IMR-90 (cell line): Measurements from ENCODE around the gene PAX5. TPM values are rescaled to one million over a fixed set of nuclear protein-coding genes. Genes with fewer than 3 reads are reported as not detected.

Experiments used
- ATAC-seq: fragments of 200-7000 bp; cut with Tn5 transposase; 2 replicates; pipeline ENCODE4 v1.9.1; 2020; ENCODE audit warnings: low read depth, mild to moderate bottlenecking, moderate library complexity
- BruUV-seq: library from RNA; stranded (reverse); fragments of 400-500 nt; replicated peaks from 2 replicates; lab custom pipeline; 2021; lab: Mats Ljungman, UMichigan
- CTCF ChIA-PET: fragments of 300-600 bp; formaldehyde crosslinking; extraction: SDS; loops from one replicate; lab custom pipeline; 2021; ENCODE audit warnings: antibody characterized with exemption; lab: Yijun Ruan, JAX
- POLR2A ChIA-PET: fragments of 300-600 bp; sonication (Branson Sonifier 250); formaldehyde crosslinking; loops from one replicate; lab custom pipeline; 2022; ENCODE audit warnings: antibody characterized with exemption; ENCODE audit not compliant: unreplicated experiment; lab: Charles Lee
- DNase-seq: peaks from one replicate; pipeline ENCODE4 v3.0.0; 2013
- H2AFZ ChIP-seq: replicated peaks from 2 replicates; pipeline ENCODE3; 2013; ENCODE audit warnings: low read length, mild to moderate bottlenecking; ENCODE audit not compliant: poor library complexity
- H2AK5ac ChIP-seq: 2 replicates; pipeline ENCODE4 v1.6.1; 2013; ENCODE audit warnings: low read depth, low read length, inconsistent platforms
- H2AK9ac ChIP-seq: replicated peaks from 2 replicates; pipeline ENCODE3; 2013; ENCODE audit warnings: mild to moderate bottlenecking, low read depth, low read length, moderate library complexity; ENCODE audit not compliant: poor library complexity
- H2BK120ac ChIP-seq: 2 replicates; pipeline ENCODE4 v1.6.1; 2013; ENCODE audit warnings: low read depth, low read length, inconsistent platforms
- H2BK15ac ChIP-seq: 3 replicates; pipeline ENCODE4 v1.6.1; 2013; ENCODE audit warnings: low read depth, low read length, inconsistent platforms
- H2BK20ac ChIP-seq: 2 replicates; pipeline ENCODE4 v1.6.1; 2013; ENCODE audit warnings: low read depth, mild to moderate bottlenecking, inconsistent platforms, low read length, moderate library complexity
- H2BK5ac ChIP-seq: 2 replicates; pipeline ENCODE4 v1.6.1; 2013; ENCODE audit warnings: mild to moderate bottlenecking, low read depth, low read length, inconsistent platforms; ENCODE audit not compliant: poor library complexity, severe bottlenecking
- H3K14ac ChIP-seq: replicated peaks from 2 replicates; pipeline ENCODE4 v1.6.1; 2013; ENCODE audit warnings: low read depth, low read length, inconsistent platforms
- H3K18ac ChIP-seq: 2 replicates; pipeline ENCODE4 v1.6.1; 2013; ENCODE audit warnings: low read depth, low read length, control low read depth
- H3K23ac ChIP-seq: 2 replicates; pipeline ENCODE4 v1.6.1; 2013; ENCODE audit warnings: low read depth, low read length, inconsistent platforms
- H3K27ac ChIP-seq: 2 replicates; pipeline ENCODE4 v1.5.1; 2013; ENCODE audit warnings: mild to moderate bottlenecking, control low read depth, low read length; ENCODE audit not compliant: insufficient read depth
- H3K27me3 ChIP-seq: 2 replicates; pipeline ENCODE4 v1.6.1; 2013; ENCODE audit warnings: low read length; ENCODE audit not compliant: control insufficient read depth, insufficient read depth
- H3K36me3 ChIP-seq: 2 replicates; pipeline ENCODE4 v1.6.1; 2013; ENCODE audit warnings: low read length, mixed read lengths; ENCODE audit not compliant: control insufficient read depth, insufficient read depth
- H3K4ac ChIP-seq: 2 replicates; pipeline ENCODE4 v1.6.1; 2013; ENCODE audit warnings: low read depth, low read length, inconsistent platforms
- H3K4me1 ChIP-seq: 2 replicates; pipeline ENCODE4 v1.6.1; 2013; ENCODE audit warnings: low read length, mixed read lengths; ENCODE audit not compliant: control insufficient read depth, insufficient read depth
- H3K4me2 ChIP-seq: 2 replicates; pipeline ENCODE4 v1.6.1; 2013; ENCODE audit warnings: low read depth, mild to moderate bottlenecking, control low read depth, low read length, moderate library complexity
- H3K4me3 ChIP-seq: 2 replicates; pipeline ENCODE4 v1.5.1; 2013; ENCODE audit warnings: low read depth, mild to moderate bottlenecking, control low read depth, low read length, moderate library complexity; ENCODE audit not compliant: insufficient read depth
- H3K56ac ChIP-seq: 2 replicates; pipeline ENCODE4 v1.6.1; 2013; ENCODE audit warnings: low read length, inconsistent platforms; ENCODE audit not compliant: insufficient read depth; ENCODE audit errors: extremely low read depth
- H3K79me1 ChIP-seq, 2 experiments: 2 replicates each; pipeline ENCODE4 v1.6.1; 2013; ENCODE audit warnings: low read length in 2 of 2, inconsistent platforms in 1 of 2, low read depth in 1 of 2
- H3K9ac ChIP-seq: 2 replicates; pipeline ENCODE4 v1.6.1; 2013; ENCODE audit warnings: low read depth, low read length, control low read depth
- H3K9me1 ChIP-seq: 2 replicates; pipeline ENCODE4 v1.6.1; 2013; ENCODE audit warnings: low read length, inconsistent platforms; ENCODE audit not compliant: insufficient read depth
- H3K9me3 ChIP-seq: 2 replicates; pipeline ENCODE4 v1.6.1; 2013; ENCODE audit warnings: low read length; ENCODE audit not compliant: control insufficient read depth, insufficient read depth
- H4K20me1 ChIP-seq: 2 replicates; pipeline ENCODE4 v1.6.1; 2013; ENCODE audit warnings: low read length, inconsistent platforms; ENCODE audit not compliant: insufficient read depth
- H4K5ac ChIP-seq: 2 replicates; pipeline ENCODE4 v1.6.1; 2013; ENCODE audit warnings: mild to moderate bottlenecking, low read depth, low read length, control low read depth
- H4K8ac ChIP-seq, 2 experiments: 2 replicates each; pipeline ENCODE4 v1.6.1; 2013; ENCODE audit warnings: low read depth in 2 of 2, low read length in 2 of 2, control low read depth in 1 of 2, inconsistent platforms in 1 of 2
- H4K91ac ChIP-seq: 2 replicates; pipeline ENCODE4 v1.6.1; 2013; ENCODE audit warnings: low read depth, low read length, inconsistent platforms; ENCODE audit not compliant: insufficient read depth
- BHLHE40 ChIP-seq: fragments of 150-350 bp; IDR thresholded peaks from 2 replicates; pipeline ENCODE4 v1.6.1; 2016; ENCODE audit warnings: mild to moderate bottlenecking, low read depth, low read length
- CHD1 ChIP-seq: IDR thresholded peaks from 2 replicates; pipeline ENCODE4 v1.6.1; 2012; ENCODE audit warnings: low read depth, low read length, improper control_type of control experiment
- CTCF ChIP-seq: conservative IDR thresholded peaks from 2 replicates; pipeline ENCODE4 v1.5.1; 2012; ENCODE audit warnings: mild to moderate bottlenecking, low read depth, low read length, improper control_type of control experiment
- ELK1 ChIP-seq: fragments of 150-350 bp; IDR thresholded peaks from 2 replicates; pipeline ENCODE4 v1.6.1; 2016; ENCODE audit warnings: low read depth, mild to moderate bottlenecking, low read length, moderate library complexity, borderline replicate concordance
- FOS ChIP-seq: fragments of 150-350 bp; IDR thresholded peaks from 2 replicates; pipeline ENCODE4 v1.6.1; 2016; ENCODE audit warnings: low read depth, low read length
- MAFK ChIP-seq: IDR thresholded peaks from 2 replicates; pipeline ENCODE4 v1.6.1; 2012; ENCODE audit warnings: low read depth, low read length, improper control_type of control experiment
- MAZ ChIP-seq: IDR thresholded peaks from 2 replicates; pipeline ENCODE4 v1.6.1; 2012; ENCODE audit warnings: low read depth, mild to moderate bottlenecking, low read length, improper control_type of control experiment, moderate library complexity, borderline replicate concordance
- MXI1 ChIP-seq: IDR thresholded peaks from 2 replicates; pipeline ENCODE4 v1.6.1; 2012; ENCODE audit warnings: low read depth, mild to moderate bottlenecking, low read length, moderate library complexity, borderline replicate concordance
- NFE2L2 ChIP-seq: fragments of 150-350 bp; IDR thresholded peaks from 2 replicates; pipeline ENCODE4 v1.6.1; 2016; ENCODE audit warnings: low read depth, mild to moderate bottlenecking, low read length
- RAD21 ChIP-seq: IDR thresholded peaks from 2 replicates; pipeline ENCODE4 v1.6.1; 2012; ENCODE audit warnings: low read length, improper control_type of control experiment
- RCOR1 ChIP-seq: IDR thresholded peaks from 2 replicates; pipeline ENCODE4 v1.6.1; 2012; ENCODE audit warnings: mild to moderate bottlenecking, low read length, improper control_type of control experiment; ENCODE audit not compliant: insufficient replicate concordance
- SMC3 ChIP-seq: fragments of 150-350 bp; IDR thresholded peaks from 2 replicates; pipeline ENCODE4 v1.6.1; 2016; ENCODE audit warnings: low read depth, mild to moderate bottlenecking, antibody characterized with exemption, low read length, moderate library complexity
- USF2 ChIP-seq: fragments of 150-350 bp; IDR thresholded peaks from 2 replicates; pipeline ENCODE4 v1.6.1; 2017; ENCODE audit warnings: mild to moderate bottlenecking, antibody characterized with exemption, low read length, low read depth
- WGBS, 2 experiments: methylation state at CpG; one replicate each; pipeline versions ENCODE4 v1.1.5 to v1.1.7; 2013; ENCODE audit warnings: missing lambda C conversion rate in 2 of 2; ENCODE audit not compliant: insufficient read length in 1 of 2; ENCODE audit errors: extremely low coverage in 2 of 2; 5-methylcytosine and 5-hydroxymethylcytosine counted together
- dilution Hi-C: fragments of 300-500 bp; cut with HindIII; formaldehyde crosslinking; loops from one replicate; pipeline ENCODE4 v1.14.3; 2018; ENCODE audit warnings: low sequenced_read_pairs; ENCODE audit not compliant: unreplicated experiment
- in situ Hi-C: fragments of 300-500 bp; cut with MboI; formaldehyde crosslinking; loops from 3 replicates; pipeline ENCODE4 v1.14.3; 2019; ENCODE audit warnings: low sequenced_read_pairs, inconsistent platforms, mixed read lengths
- intact Hi-C: fragments of 100-400 bp; cut with micrococcal nuclease; formaldehyde crosslinking; loops from 2 replicates; pipeline ENCODE4 v1.10.0; 2022
- polyA plus RNA-seq, 3 experiments: library from polyadenylated mRNA; depleted of rRNA; stranded (reverse); fragments of >200 nt; gene quantifications; 2 replicates each; pipeline ENCODE4 v1.2.3, GENCODE V29; 2012; ENCODE audit warnings: low replicate concordance in 1 of 3
- total RNA-seq: library from RNA; depleted of rRNA; stranded (reverse); fragments of >200 nt; gene quantifications from 2 replicates; pipeline ENCODE4 v1.2.3, GENCODE V29; 2012

The PAX5 gene
- total and polyA plus RNA-seq, 2 of the 4 experiments (the other 2 are of a cell fraction): not detected

GRCh38 chr9:36791222-36791950, 242.7 kb downstream of the PAX5 start:
- in situ Hi-C loops: no loop called here
- intact Hi-C loops: no loop called here
- Histone ChIP-seq H3K9me3 (peaks cover 6% of the 10 kb centered on the region; the same call in 1 of the 2 replicates), H4K8ac (no peak overlapping the region), H2BK120ac (no peak overlapping the region), H3K4me2 (no peak overlapping the region), H3K14ac (no peak overlapping the region), H3K79me1 (no peaks in the 10 kb centered on the region), H2AK5ac (no peak overlapping the region), H3K36me3 (no peaks in the 10 kb centered on the region), H4K5ac (no peak overlapping the region), H3K4ac (no peak overlapping the region), H3K56ac (no peak overlapping the region), H3K27ac (no peak overlapping the region), H3K18ac (no peak overlapping the region), H2BK20ac (no peak overlapping the region), H2AFZ (no peak overlapping the region), H2BK5ac (no peak overlapping the region), H2BK15ac (no peak overlapping the region), H2AK9ac (no peak overlapping the region), H4K91ac (no peak overlapping the region), H3K4me1 (no peaks in the 10 kb centered on the region), H3K23ac (no peak overlapping the region), H3K27me3 (peaks cover 9% of the 10 kb centered on the region), H3K4me3 (no peak overlapping the region), H3K9ac (no peak overlapping the region), H3K9me1 (no peaks in the 10 kb centered on the region), H4K20me1 (no peaks in the 10 kb centered on the region)
- POLR2A ChIA-PET: no interaction called here
- CTCF ChIA-PET: no interaction called here
- DNase-seq (no peak), ATAC-seq (no peak)
- 30% methylated on average over 2 of the region's 9 CpGs; no CpG with 5 or more reads in 1 of the 2 experiments for WGBS, 2 experiments
- no TSS peak for BruUV-seq
- dilution Hi-C loops: no loop called here
- no peak for TF ChIP-seq FOS
- no peak for TF ChIP-seq RCOR1
- no peak for TF ChIP-seq SMC3
- no peak for TF ChIP-seq CHD1
- no peak for TF ChIP-seq RAD21
- TF ChIP-seq ELK1: no peak
- no peak for TF ChIP-seq CTCF
- no peak for TF ChIP-seq NFE2L2
- no peak for TF ChIP-seq USF2
- TF ChIP-seq MAZ: no peak
- TF ChIP-seq MXI1: no peak
- no peak for TF ChIP-seq BHLHE40
- TF ChIP-seq MAFK: no peak
